HepG2 (cell line): ENCODE measurements around the gene UBE2H. TPM values are rescaled to one million over a fixed set of nuclear protein-coding genes. Genes with fewer than 3 reads are reported as not detected.

ENCODE experiments used
- ATAC-seq: fragments of 200-7000 bp; cut with Tn5 transposase; 3 replicates; pipeline ENCODE4 v1.9.1; 2020; ENCODE audit warnings: mild to moderate bottlenecking, moderate library complexity
- BruUV-seq: library from RNA; stranded (reverse); fragments of 400-500 nt; replicated peaks from 2 replicates; lab custom pipeline; 2021; lab: Mats Ljungman, UMichigan
- CTCF ChIA-PET: fragments of 300-600 bp; formaldehyde crosslinking; extraction: SDS; loops from one replicate; lab custom pipeline; 2021; ENCODE audit warnings: low total read pairs, inconsistent platforms, low intra/inter-chr PET ratio; lab: Yijun Ruan, JAX
- POLR2A ChIA-PET: fragments of 350-600 bp; sonication (Branson Sonifier 250); formaldehyde crosslinking; loops from one replicate; lab custom pipeline; 2020; ENCODE audit warnings: antibody characterized with exemption, inconsistent platforms; lab: Yijun Ruan, JAX
- DNase-seq: peaks from one replicate; pipeline ENCODE4 v3.0.0-alpha.2; 2015; ENCODE audit warnings: low spot score
- FAIRE-seq: peaks from 3 replicates; lab custom pipeline; 2011; peaks lifted over from hg19 to GRCh38; lab: Jason Lieb, UNC
- H2AFZ ChIP-seq: one replicate; pipeline ENCODE4 v1.6.1; 2011; ENCODE audit warnings: low read length, inconsistent platforms
- H3K27ac ChIP-seq: fragments of 300-600 bp; 3 replicates; pipeline ENCODE4 v1.8.0; 2011; ENCODE audit warnings: mixed run types, mild to moderate bottlenecking, mixed read lengths, low read length, inconsistent platforms; ENCODE audit not compliant: insufficient read depth; ENCODE audit errors: extremely low read length
- H3K27me3 ChIP-seq, 2 experiments: fragments of 200-600 bp in 1 of 2; 2 replicates in 1 of 2; 3 replicates in 1 of 2; pipeline versions ENCODE4 v1.6.0 to v1.8.0; 2011; ENCODE audit warnings: low read length in 2 of 2, mild to moderate bottlenecking in 2 of 2, moderate library complexity in 2 of 2, inconsistent platforms in 1 of 2; ENCODE audit not compliant: insufficient read depth in 2 of 2, control insufficient read depth in 1 of 2
- H3K36me3 ChIP-seq, 2 experiments: fragments of 200-600 bp in 1 of 2; replicated peaks in 1 of 2; 2 replicates in 1 of 2; 3 replicates in 1 of 2; pipeline versions ENCODE4 v1.5.1 to v1.8.0; 2011; ENCODE audit warnings: low read length in 2 of 2, inconsistent platforms in 1 of 2; ENCODE audit not compliant: insufficient read depth in 2 of 2, control insufficient read depth in 1 of 2
- H3K4me1 ChIP-seq: 2 replicates; pipeline ENCODE4 v1.5.1; 2012; ENCODE audit warnings: low read length, inconsistent platforms; ENCODE audit not compliant: insufficient read depth
- H3K4me2 ChIP-seq: 2 replicates; pipeline ENCODE4 v1.6.0; 2011; ENCODE audit warnings: low read depth, low read length, inconsistent platforms
- H3K4me3 ChIP-seq, 3 experiments: fragments of 200-600 bp in 1 of 3; sonication (generic), shearing (Covaris generic) in 1 of 3; replicated peaks in 1 of 3; 2 replicates each; pipeline ENCODE4 v1.5.1; 2011 to 2016; ENCODE audit warnings: low read length in 3 of 3, inconsistent platforms in 2 of 3, low read depth in 2 of 3, mild to moderate bottlenecking in 2 of 3, control low read depth in 1 of 3, mixed read lengths in 1 of 3; ENCODE audit not compliant: insufficient read depth in 1 of 3
- H3K79me2 ChIP-seq: one replicate; pipeline ENCODE4 v1.6.1; 2011; ENCODE audit warnings: low read length, inconsistent platforms; ENCODE audit not compliant: insufficient read depth
- H3K9ac ChIP-seq: 2 replicates; pipeline ENCODE4 v1.6.0; 2011; ENCODE audit warnings: mild to moderate bottlenecking, low read depth, low read length, inconsistent platforms; ENCODE audit not compliant: insufficient read depth
- H3K9me3 ChIP-seq: 2 replicates; pipeline ENCODE4 v1.5.1; 2012; ENCODE audit warnings: mild to moderate bottlenecking, low read length
- H4K20me1 ChIP-seq: 2 replicates; pipeline ENCODE4 v1.6.0; 2011; ENCODE audit warnings: inconsistent platforms, mild to moderate bottlenecking, low read length, moderate library complexity; ENCODE audit not compliant: insufficient read depth
- HDAC6 ChIP-seq: fragments of 200-600 bp; sonication (generic); IDR thresholded peaks from 2 replicates; pipeline ENCODE4 v1.7.0; 2017; ENCODE audit warnings: mild to moderate bottlenecking, antibody characterized with exemption, low read length, low read depth
- IKZF4 ChIP-seq: sonication (generic); formaldehyde crosslinking; IDR thresholded peaks from 2 replicates; pipeline ENCODE4 v1.5.1; 2020; ENCODE audit warnings: borderline replicate concordance, mild to moderate bottlenecking, low read depth, missing genetic modification reagents; ENCODE audit errors: not compliant biosample characterization
- PCBP2 ChIP-seq: fragments of 200-400 bp; formaldehyde crosslinking; optimal IDR thresholded peaks from 2 replicates; pipeline ENCODE3; 2018; ENCODE audit warnings: low read length, low read depth; ENCODE audit not compliant: poor library complexity, severe bottlenecking
- SKI ChIP-seq: fragments of 450-650 bp; IDR thresholded peaks from one replicate; pipeline ENCODE4 v1.6.1; 2018; ENCODE audit warnings: mild to moderate bottlenecking; ENCODE audit not compliant: partially characterized antibody
- SPEN ChIP-seq: sonication (generic); formaldehyde crosslinking; IDR thresholded peaks from 2 replicates; pipeline ENCODE4 v1.5.1; 2020; ENCODE audit warnings: low read depth, mild to moderate bottlenecking, missing genetic modification reagents
- ZFAT ChIP-seq: sonication (generic); formaldehyde crosslinking; conservative IDR thresholded peaks from 2 replicates; pipeline ENCODE4 v1.8.1; 2023; ENCODE audit warnings: missing genetic modification reagents, inconsistent platforms
- ZFYVE20 ChIP-seq: sonication (generic); formaldehyde crosslinking; IDR thresholded peaks from 2 replicates; pipeline ENCODE4 v1.8.0; 2023; ENCODE audit warnings: low read depth, mild to moderate bottlenecking, moderate library complexity, missing genetic modification reagents, borderline replicate concordance
- ZNF224 ChIP-seq: sonication (generic); formaldehyde crosslinking; IDR thresholded peaks from 2 replicates; pipeline ENCODE4 v1.5.0; 2020; ENCODE audit warnings: mild to moderate bottlenecking, missing genetic modification reagents
- ZNF232 ChIP-seq: sonication (generic); formaldehyde crosslinking; IDR thresholded peaks from 2 replicates; pipeline ENCODE4 v1.4.0; 2020; ENCODE audit warnings: missing genetic modification reagents, borderline replicate concordance
- WGBS: methylation state at CpG from one replicate; pipeline ENCODE4 v1.1.6; 2017; ENCODE audit warnings: low lambda C conversion rate; 5-methylcytosine and 5-hydroxymethylcytosine counted together
- in situ Hi-C: cut with HindIII; loops from 2 replicates; pipeline ENCODE4 v1.10.0; 2017; ENCODE audit warnings: low pct_unique_long_range_greater_than_20kb; ENCODE audit not compliant: extremely low pct_ligation_motif_present
- intact Hi-C: fragments of 100-400 bp; cut with micrococcal nuclease; formaldehyde crosslinking; loops from one replicate; pipeline ENCODE4 v1.10.0; 2022; ENCODE audit not compliant: unreplicated experiment
- polyA plus RNA-seq, 8 experiments: library from polyadenylated mRNA; depleted of rRNA in 3 of 8; stranded (reverse) in 7 of 8; unstranded in 1 of 8; fragments of >200 nt; fragmentation: Illumina TruSeq in 4 of 8; extraction: Trizol in 4 of 8; gene quantifications; 2 replicates each; pipeline versions ENCODE4 v1.2.1 to v1.2.3, GENCODE V29; 2011 to 2016; ENCODE audit warnings: low read depth in 4 of 8, missing spikeins in 1 of 8, mixed read lengths in 1 of 8; ENCODE audit not compliant: insufficient read depth in 1 of 8
- total RNA-seq, 5 experiments: library from RNA; depleted of rRNA; stranded (reverse); fragments of >200 nt; fragmentation: Illumina TruSeq; extraction: Trizol; gene quantifications; 2 replicates each; pipeline ENCODE4 v1.2.3, GENCODE V29; 2016; ENCODE audit warnings: low read depth in 1 of 5
- TF ChIP-seq, protein P1 (sequence below): conservative IDR thresholded peaks from 2 replicates; pipeline ENCODE4 v1.6.1; 2018; ENCODE audit warnings: missing genetic modification reagents
- TF ChIP-seq, protein P2 (sequence below): sonication (generic); formaldehyde crosslinking; IDR thresholded peaks from 2 replicates; pipeline ENCODE4 v1.4.0; 2020; ENCODE audit warnings: missing genetic modification reagents, borderline replicate concordance
- TF ChIP-seq, protein P3 (sequence below): sonication (generic); formaldehyde crosslinking; IDR thresholded peaks from 2 replicates; pipeline ENCODE4 v1.4.0; 2020; ENCODE audit warnings: low read depth, mild to moderate bottlenecking, missing genetic modification reagents
- TF ChIP-seq, protein P4 (sequence below): sonication (generic); formaldehyde crosslinking; IDR thresholded peaks from 2 replicates; pipeline ENCODE4 v1.4.0; 2020; ENCODE audit warnings: missing genetic modification reagents, borderline replicate concordance

Gene UBE2H
- total and polyA plus RNA-seq, 2 of the 13 experiments (the other 11 are each of a cell fraction or from before 2014, with no cell fraction given): 15.5 to 40.1 TPM

DNA sequence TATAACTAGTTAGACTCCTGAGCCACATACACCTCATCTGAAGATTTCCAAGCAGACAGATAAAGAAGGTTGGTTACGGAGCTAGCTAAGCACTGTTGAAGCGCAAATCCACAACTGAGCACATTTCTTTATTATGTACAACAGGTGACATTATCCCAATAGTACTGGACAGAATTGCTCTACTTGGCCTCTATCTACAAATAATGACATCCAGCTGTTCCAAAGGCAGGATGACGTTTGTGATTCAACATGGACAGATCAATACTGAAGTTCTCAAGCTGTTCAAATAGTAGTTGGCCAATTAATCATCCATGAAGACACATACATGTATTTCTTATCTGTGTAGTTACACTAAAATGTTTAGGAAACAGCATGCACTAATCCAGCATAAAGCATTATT lies 101.0 kb downstream of the UBE2H start (continued):
- TF ChIP-seq, protein P1, sequence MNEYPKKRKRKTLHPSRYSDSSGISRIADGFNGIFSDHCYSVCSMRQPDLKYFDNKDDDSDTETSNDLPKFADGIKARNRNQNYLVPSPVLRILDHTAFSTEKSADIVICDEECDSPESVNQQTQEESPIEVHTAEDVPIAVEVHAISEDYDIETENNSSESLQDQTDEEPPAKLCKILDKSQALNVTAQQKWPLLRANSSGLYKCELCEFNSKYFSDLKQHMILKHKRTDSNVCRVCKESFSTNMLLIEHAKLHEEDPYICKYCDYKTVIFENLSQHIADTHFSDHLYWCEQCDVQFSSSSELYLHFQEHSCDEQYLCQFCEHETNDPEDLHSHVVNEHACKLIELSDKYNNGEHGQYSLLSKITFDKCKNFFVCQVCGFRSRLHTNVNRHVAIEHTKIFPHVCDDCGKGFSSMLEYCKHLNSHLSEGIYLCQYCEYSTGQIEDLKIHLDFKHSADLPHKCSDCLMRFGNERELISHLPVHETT (CRISPR knock-in tag): no peak
- TF ChIP-seq HDAC6: no peak
- no peak for TF ChIP-seq SPEN (CRISPR knock-in tag)
- no peak for TF ChIP-seq SKI
- no peak for TF ChIP-seq ZNF224
- no peak for TF ChIP-seq ZFYVE20 (CRISPR knock-in tag)

DNA sequence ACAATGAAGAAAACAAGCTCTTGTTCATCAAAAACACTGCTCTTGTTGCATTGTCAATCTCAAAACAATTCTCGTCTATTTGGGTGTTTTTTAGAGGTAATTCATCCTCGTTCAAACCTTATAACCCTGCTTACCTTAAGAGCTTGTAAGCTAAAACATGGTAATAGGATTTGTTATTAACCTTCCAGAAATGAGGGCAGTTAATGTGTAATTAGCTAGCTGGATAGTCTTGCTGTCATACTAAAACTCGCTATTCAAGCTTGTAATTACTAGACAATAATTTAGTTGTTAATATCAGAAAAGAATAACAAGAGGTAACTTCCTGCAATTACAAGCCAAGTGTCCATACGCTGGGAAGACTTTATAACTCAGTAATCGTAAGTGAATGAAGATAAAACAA lies 101.6 kb downstream of the UBE2H start:
- H3K79me2 ChIP-seq: no peaks in the 10 kb centered on the region
- ChIA-PET POLR2A (no interaction called here), CTCF (no interaction called here)
- peaks cover 0 to 3% of the 10 kb centered on the region in 2 experiments; a peak in 4 of 5 replicates for H3K36me3 ChIP-seq
- no peak overlapping the region for H3K27ac ChIP-seq
- in situ Hi-C loops (no loop called here), intact Hi-C loops (no loop called here)
- H3K9ac ChIP-seq: no peak overlapping the region
- no peak overlapping the region for H3K4me2 ChIP-seq
- peaks cover 12% of the 10 kb centered on the region; the same call in 1 of the 2 replicates for H4K20me1 ChIP-seq
- BruUV-seq: no TSS peak
- WGBS: 96% methylated on average over 5 of the region's 5 CpGs
- no peaks in the 10 kb centered on the region for H3K9me3 ChIP-seq
- no peak overlapping the region for H2AFZ ChIP-seq
- no peaks in the 10 kb centered on the region for H3K27me3 ChIP-seq
- H3K4me3 ChIP-seq: no peak overlapping the region
- no peak for FAIRE-seq
- no peak for ATAC-seq
- DNase-seq: no peak
- no peaks in the 10 kb centered on the region for H3K4me1 ChIP-seq
- TF ChIP-seq ZFAT (no peak), PCBP2 (no peak), ZNF232 (CRISPR knock-in tag) (no peak), IKZF4 (no peak)
- TF ChIP-seq, protein P2, sequence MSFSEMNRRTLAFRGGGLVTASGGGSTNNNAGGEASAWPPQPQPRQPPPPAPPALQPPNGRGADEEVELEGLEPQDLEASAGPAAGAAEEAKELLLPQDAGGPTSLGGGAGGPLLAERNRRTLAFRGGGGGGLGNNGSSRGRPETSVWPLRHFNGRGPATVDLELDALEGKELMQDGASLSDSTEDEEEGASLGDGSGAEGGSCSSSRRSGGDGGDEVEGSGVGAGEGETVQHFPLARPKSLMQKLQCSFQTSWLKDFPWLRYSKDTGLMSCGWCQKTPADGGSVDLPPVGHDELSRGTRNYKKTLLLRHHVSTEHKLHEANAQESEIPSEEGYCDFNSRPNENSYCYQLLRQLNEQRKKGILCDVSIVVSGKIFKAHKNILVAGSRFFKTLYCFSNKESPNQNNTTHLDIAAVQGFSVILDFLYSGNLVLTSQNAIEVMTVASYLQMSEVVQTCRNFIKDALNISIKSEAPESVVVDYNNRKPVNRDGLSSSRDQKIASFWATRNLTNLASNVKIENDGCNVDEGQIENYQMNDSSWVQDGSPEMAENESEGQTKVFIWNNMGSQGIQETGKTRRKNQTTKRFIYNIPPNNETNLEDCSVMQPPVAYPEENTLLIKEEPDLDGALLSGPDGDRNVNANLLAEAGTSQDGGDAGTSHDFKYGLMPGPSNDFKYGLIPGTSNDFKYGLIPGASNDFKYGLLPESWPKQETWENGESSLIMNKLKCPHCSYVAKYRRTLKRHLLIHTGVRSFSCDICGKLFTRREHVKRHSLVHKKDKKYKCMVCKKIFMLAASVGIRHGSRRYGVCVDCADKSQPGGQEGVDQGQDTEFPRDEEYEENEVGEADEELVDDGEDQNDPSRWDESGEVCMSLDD (CRISPR knock-in tag): no peak
- TF ChIP-seq, protein P3, sequence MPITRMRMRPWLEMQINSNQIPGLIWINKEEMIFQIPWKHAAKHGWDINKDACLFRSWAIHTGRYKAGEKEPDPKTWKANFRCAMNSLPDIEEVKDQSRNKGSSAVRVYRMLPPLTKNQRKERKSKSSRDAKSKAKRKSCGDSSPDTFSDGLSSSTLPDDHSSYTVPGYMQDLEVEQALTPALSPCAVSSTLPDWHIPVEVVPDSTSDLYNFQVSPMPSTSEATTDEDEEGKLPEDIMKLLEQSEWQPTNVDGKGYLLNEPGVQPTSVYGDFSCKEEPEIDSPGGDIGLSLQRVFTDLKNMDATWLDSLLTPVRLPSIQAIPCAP (CRISPR knock-in tag): no peak
- TF ChIP-seq, protein P4, sequence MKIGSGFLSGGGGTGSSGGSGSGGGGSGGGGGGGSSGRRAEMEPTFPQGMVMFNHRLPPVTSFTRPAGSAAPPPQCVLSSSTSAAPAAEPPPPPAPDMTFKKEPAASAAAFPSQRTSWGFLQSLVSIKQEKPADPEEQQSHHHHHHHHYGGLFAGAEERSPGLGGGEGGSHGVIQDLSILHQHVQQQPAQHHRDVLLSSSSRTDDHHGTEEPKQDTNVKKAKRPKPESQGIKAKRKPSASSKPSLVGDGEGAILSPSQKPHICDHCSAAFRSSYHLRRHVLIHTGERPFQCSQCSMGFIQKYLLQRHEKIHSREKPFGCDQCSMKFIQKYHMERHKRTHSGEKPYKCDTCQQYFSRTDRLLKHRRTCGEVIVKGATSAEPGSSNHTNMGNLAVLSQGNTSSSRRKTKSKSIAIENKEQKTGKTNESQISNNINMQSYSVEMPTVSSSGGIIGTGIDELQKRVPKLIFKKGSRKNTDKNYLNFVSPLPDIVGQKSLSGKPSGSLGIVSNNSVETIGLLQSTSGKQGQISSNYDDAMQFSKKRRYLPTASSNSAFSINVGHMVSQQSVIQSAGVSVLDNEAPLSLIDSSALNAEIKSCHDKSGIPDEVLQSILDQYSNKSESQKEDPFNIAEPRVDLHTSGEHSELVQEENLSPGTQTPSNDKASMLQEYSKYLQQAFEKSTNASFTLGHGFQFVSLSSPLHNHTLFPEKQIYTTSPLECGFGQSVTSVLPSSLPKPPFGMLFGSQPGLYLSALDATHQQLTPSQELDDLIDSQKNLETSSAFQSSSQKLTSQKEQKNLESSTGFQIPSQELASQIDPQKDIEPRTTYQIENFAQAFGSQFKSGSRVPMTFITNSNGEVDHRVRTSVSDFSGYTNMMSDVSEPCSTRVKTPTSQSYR: no peak
